CD8-positive, alpha-beta memory T cell (primary cell): ENCODE results near the gene PEAR1. TPM values are rescaled to one million over a fixed set of nuclear protein-coding genes. Genes with fewer than 3 reads are reported as not detected.
A peak's percentile ranks its signal among the peaks of the same experiment; 100 is the strongest.

Source experiments
- CTCF ChIA-PET: fragments of 350-600 bp; sonication (Branson Sonifier 250); formaldehyde crosslinking; loops from one replicate; lab custom pipeline; 2021; ENCODE audit warnings: antibody characterized with exemption; lab: Charles Lee
- POLR2A ChIA-PET: fragments of 350-600 bp; sonication (Branson Sonifier 250); formaldehyde crosslinking; loops from one replicate; lab custom pipeline; 2021; ENCODE audit warnings: antibody characterized with exemption; lab: Charles Lee
- DNase-seq, 5 donors: peaks; one replicate each; pipeline versions ENCODE4 v3.0.0 to v3.0.0-alpha.2; 2020 to 2022; ENCODE audit warnings: mixed read lengths in 1 of 5
- H3K27ac ChIP-seq: one replicate; pipeline ENCODE4 v1.7.0; 2013; ENCODE audit warnings: low read depth, mild to moderate bottlenecking, low read length, moderate library complexity
- H3K27me3 ChIP-seq: 2 replicates; pipeline ENCODE4 v1.7.0; 2013; ENCODE audit warnings: low read length, mild to moderate bottlenecking; ENCODE audit not compliant: insufficient read depth, poor library complexity, severe bottlenecking
- H3K36me3 ChIP-seq: 2 replicates; pipeline ENCODE4 v1.7.0; 2013; ENCODE audit warnings: mild to moderate bottlenecking, low read length, moderate library complexity; ENCODE audit not compliant: insufficient read depth
- H3K4me1 ChIP-seq: 2 replicates; pipeline ENCODE4 v1.7.0; 2013; ENCODE audit warnings: mild to moderate bottlenecking, low read length, moderate library complexity; ENCODE audit not compliant: insufficient read depth
- H3K4me3 ChIP-seq: 2 replicates; pipeline ENCODE4 v1.7.0; 2013; ENCODE audit warnings: mild to moderate bottlenecking, low read length
- H3K9me3 ChIP-seq: 2 replicates; pipeline ENCODE4 v1.7.0; 2013; ENCODE audit warnings: mild to moderate bottlenecking, low read length
- H3K27ac Mint-ChIP-seq, 8 donors: one replicate each; pipeline ENCODE4 v1.8.0; 2020 to 2021; ENCODE audit warnings: mixed read lengths in 8 of 8, mild to moderate bottlenecking in 6 of 8, inconsistent platforms in 3 of 8, moderate library complexity in 3 of 8
- H3K27me3 Mint-ChIP-seq, 2 donors: one replicate each; pipeline ENCODE4 v1.8.0; 2020 to 2021; ENCODE audit warnings: mixed read lengths in 2 of 2, mild to moderate bottlenecking in 1 of 2, moderate library complexity in 1 of 2
- H3K36me3 Mint-ChIP-seq, 3 donors: one replicate each; pipeline ENCODE4 v1.8.0; 2020 to 2021; ENCODE audit warnings: mixed read lengths in 3 of 3, inconsistent platforms in 1 of 3, mild to moderate bottlenecking in 1 of 3
- H3K4me1 Mint-ChIP-seq, 3 donors: one replicate each; pipeline ENCODE4 v1.8.0; 2020 to 2021; ENCODE audit warnings: mixed read lengths in 3 of 3, inconsistent platforms in 1 of 3, mild to moderate bottlenecking in 1 of 3
- H3K4me3 Mint-ChIP-seq, 7 donors: one replicate each; pipeline ENCODE4 v1.8.0; 2020 to 2021; ENCODE audit warnings: mixed read lengths in 7 of 7, mild to moderate bottlenecking in 6 of 7, moderate library complexity in 4 of 7, inconsistent platforms in 2 of 7
- H3K9me3 Mint-ChIP-seq, 5 donors: one replicate each; pipeline ENCODE4 v1.8.0; 2020 to 2022; ENCODE audit warnings: mixed read lengths in 5 of 5, mild to moderate bottlenecking in 3 of 5, moderate library complexity in 2 of 5, inconsistent platforms in 1 of 5
- polyA plus RNA-seq: library from polyadenylated mRNA; unstranded; fragments of 300-500 nt; fragmentation: Illumina TruSeq; gene quantifications from one replicate; pipeline ENCODE4 v1.2.3, GENCODE V29; 2021
- total RNA-seq, 2 experiments: library from RNA; stranded (reverse); gene quantifications; one replicate each; pipeline ENCODE4 v1.2.3, GENCODE V29; 2021

Gene PEAR1
- total and polyA plus RNA-seq, 3 experiments from 2014 or later: not detected

DNA sequence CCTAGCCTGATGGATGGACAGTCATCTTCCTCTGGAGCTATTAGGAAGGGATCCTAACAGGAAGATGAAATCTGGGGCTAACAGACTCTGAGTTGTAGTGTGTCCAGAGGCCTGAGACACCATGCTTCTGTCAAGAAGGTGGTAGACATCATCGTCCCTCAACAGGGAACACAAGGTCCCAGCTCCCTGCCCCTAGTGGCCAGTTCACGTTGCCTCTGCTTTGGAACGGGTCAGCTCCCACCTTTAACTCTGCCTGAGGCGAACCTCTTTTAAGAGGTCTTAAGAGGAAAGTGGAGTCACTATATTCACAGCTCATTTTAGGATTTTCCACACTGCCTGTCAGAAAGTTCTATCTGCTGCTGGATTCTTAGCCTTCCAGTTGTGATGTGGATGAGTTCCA lies 55.2 kb downstream of the PEAR1 start:
- H3K4me1 Mint-ChIP-seq: no peaks in the 10 kb centered on the region
- peaks cover 6% of the 10 kb centered on the region for H3K36me3 ChIP-seq
- ChIA-PET CTCF (no interaction called here), POLR2A (no interaction called here)
- H3K9me3 ChIP-seq: no peaks in the 10 kb centered on the region
- no peak overlapping the region for H3K27ac ChIP-seq
- no peak overlapping the region for H3K4me3 ChIP-seq
- no peaks in the 10 kb centered on the region for H3K27me3 ChIP-seq
- no peak for DNase-seq
- peaks cover 0 to 11% of the 10 kb centered on the region in 2 donors for H3K27me3 Mint-ChIP-seq
- no peaks in the 10 kb centered on the region for H3K9me3 Mint-ChIP-seq
- no peaks in the 10 kb centered on the region for H3K4me1 ChIP-seq
- no peak overlapping the region for H3K4me3 Mint-ChIP-seq
- H3K36me3 Mint-ChIP-seq: peaks cover 13 to 33% (median 13%) of the 10 kb centered on the region in 3 donors
- peak overlapping the region in 1 of 8 donors; percentile 59 for H3K27ac Mint-ChIP-seq

GRCh38 chr1:156949127-156949526 lies 55.6 kb downstream of the PEAR1 start:
- ChIA-PET CTCF (no interaction called here), POLR2A (no interaction called here)
- H3K27me3 ChIP-seq: no peaks in the 10 kb centered on the region
- H3K4me3 ChIP-seq: no peak overlapping the region
- Mint-ChIP-seq H3K9me3 (no peaks in the 10 kb centered on the region), H3K36me3 (peaks cover 13 to 33% (median 13%) of the 10 kb centered on the region in 3 donors), H3K27me3 (peaks cover 0 to 11% of the 10 kb centered on the region in 2 donors), H3K4me1 (no peaks in the 10 kb centered on the region), H3K27ac (no peak overlapping the region), H3K4me3 (no peak overlapping the region)
- peaks cover 6% of the 10 kb centered on the region for H3K36me3 ChIP-seq
- no peaks in the 10 kb centered on the region for H3K9me3 ChIP-seq
- no peaks in the 10 kb centered on the region for H3K4me1 ChIP-seq
- no peak for DNase-seq
- H3K27ac ChIP-seq: no peak overlapping the region

- Mint-ChIP-seq H3K36me3 (peaks cover 7 to 32% (median 8%) of the 10 kb centered on the region in 3 donors), H3K9me3 (no peaks in the 10 kb centered on the region), H3K4me3 (no peak overlapping the region), H3K27ac (peak overlapping the region in 1 of 8 donors; percentile 14), H3K4me1 (no peaks in the 10 kb centered on the region), H3K27me3 (peaks cover 0 to 8% of the 10 kb centered on the region in 2 donors)
- Histone ChIP-seq H3K4me3 (no peak overlapping the region), H3K36me3 (no peaks in the 10 kb centered on the region), H3K27me3 (no peaks in the 10 kb centered on the region), H3K9me3 (no peaks in the 10 kb centered on the region), H3K4me1 (no peaks in the 10 kb centered on the region), H3K27ac (no peak overlapping the region)
- DNase-seq: no peak
- ChIA-PET CTCF (no interaction called here), POLR2A (no interaction called here)
Measured at GRCh38 chr1:156951371-156951770, 57.9 kb downstream of the PEAR1 start.

- H3K9me3 Mint-ChIP-seq: no peaks in the 10 kb centered on the region
- no peak overlapping the region for H3K27ac Mint-ChIP-seq
- H3K4me1 ChIP-seq: no peaks in the 10 kb centered on the region
- no peak overlapping the region for H3K4me3 ChIP-seq
- H3K27me3 ChIP-seq: no peaks in the 10 kb centered on the region
- no peak for DNase-seq
- no peaks in the 10 kb centered on the region for H3K9me3 ChIP-seq
- H3K27me3 Mint-ChIP-seq: peaks cover 0 to 6% of the 10 kb centered on the region in 2 donors
- no peak overlapping the region for H3K4me3 Mint-ChIP-seq
- POLR2A ChIA-PET: no interaction called here
- H3K27ac ChIP-seq: no peak overlapping the region
- no peaks in the 10 kb centered on the region for H3K4me1 Mint-ChIP-seq
- H3K36me3 ChIP-seq: no peaks in the 10 kb centered on the region
- CTCF ChIA-PET: no interaction called here
- peaks cover 8 to 35% (median 10%) of the 10 kb centered on the region in 3 donors for H3K36me3 Mint-ChIP-seq
Measured at GRCh38 chr1:156953571-156953970, 60.1 kb downstream of the PEAR1 start.

DNA sequence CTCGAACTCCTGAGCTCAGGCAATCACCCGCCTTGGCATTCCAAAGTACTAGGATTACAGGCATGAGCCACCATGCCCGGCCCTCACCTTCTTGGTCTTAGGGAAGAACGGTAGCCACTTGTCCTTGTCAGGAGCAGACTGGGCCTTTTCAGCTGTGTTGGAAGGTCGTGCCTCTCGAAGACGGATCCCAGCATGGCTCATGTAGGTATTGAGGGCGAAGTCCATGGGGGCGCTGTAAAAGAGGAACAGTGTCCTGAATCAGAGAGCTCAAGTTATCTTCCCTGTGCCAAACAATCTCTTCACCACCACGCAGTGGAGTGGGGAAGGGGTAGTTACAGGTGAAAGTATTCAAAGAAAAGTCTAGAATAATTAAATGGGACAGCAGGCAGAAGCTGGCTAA lies 62.8 kb downstream of the PEAR1 start:
- Histone ChIP-seq H3K27me3 (no peaks in the 10 kb centered on the region), H3K9me3 (no peaks in the 10 kb centered on the region), H3K4me1 (peaks cover 4% of the 10 kb centered on the region), H3K36me3 (no peaks in the 10 kb centered on the region), H3K27ac (no peak overlapping the region), H3K4me3 (no peak overlapping the region)
- H3K4me3 Mint-ChIP-seq: no peak overlapping the region
- no peak overlapping the region for H3K27ac Mint-ChIP-seq
- ChIA-PET POLR2A (interaction anchor here (0.6 kb wide), 1 partner anchor 131 kb away, joined by 3 read pairs; no protein-coding TSS in a partner anchor), CTCF (interaction anchor here (0.9 kb wide), 1 partner anchor 14 kb away, joined by 3 read pairs; no protein-coding TSS in a partner anchor)
- no peaks in the 10 kb centered on the region for H3K9me3 Mint-ChIP-seq
- DNase-seq: no peak
- H3K36me3 Mint-ChIP-seq: peaks cover 4 to 39% (median 11%) of the 10 kb centered on the region in 3 donors
- H3K4me1 Mint-ChIP-seq: peaks cover 0 to under 1% (median 0%) of the 10 kb centered on the region in 3 donors
- H3K27me3 Mint-ChIP-seq: no peaks in the 10 kb centered on the region

- Histone ChIP-seq H3K4me3 (no peak overlapping the region), H3K27ac (no peak overlapping the region), H3K36me3 (no peaks in the 10 kb centered on the region), H3K4me1 (peaks cover 17% of the 10 kb centered on the region), H3K9me3 (no peaks in the 10 kb centered on the region), H3K27me3 (no peaks in the 10 kb centered on the region)
- no peak for DNase-seq
- H3K27me3 Mint-ChIP-seq: peaks cover 2 to 7% of the 10 kb centered on the region in 2 donors
- CTCF ChIA-PET: interaction anchor here (1.4 kb wide), 1 partner anchor 10 kb away, joined by 3 read pairs; no protein-coding TSS in a partner anchor
- H3K4me1 Mint-ChIP-seq: peaks cover 7 to 13% (median 9%) of the 10 kb centered on the region in 3 donors
- peaks cover 2 to 38% (median 10%) of the 10 kb centered on the region in 3 donors for H3K36me3 Mint-ChIP-seq
- no peaks in the 10 kb centered on the region for H3K9me3 Mint-ChIP-seq
- H3K27ac Mint-ChIP-seq: no peak overlapping the region
- no peak overlapping the region for H3K4me3 Mint-ChIP-seq
- POLR2A ChIA-PET: no interaction called here
Measured at GRCh38 chr1:156957634-156958033, 64.1 kb downstream of the PEAR1 start.

DNA sequence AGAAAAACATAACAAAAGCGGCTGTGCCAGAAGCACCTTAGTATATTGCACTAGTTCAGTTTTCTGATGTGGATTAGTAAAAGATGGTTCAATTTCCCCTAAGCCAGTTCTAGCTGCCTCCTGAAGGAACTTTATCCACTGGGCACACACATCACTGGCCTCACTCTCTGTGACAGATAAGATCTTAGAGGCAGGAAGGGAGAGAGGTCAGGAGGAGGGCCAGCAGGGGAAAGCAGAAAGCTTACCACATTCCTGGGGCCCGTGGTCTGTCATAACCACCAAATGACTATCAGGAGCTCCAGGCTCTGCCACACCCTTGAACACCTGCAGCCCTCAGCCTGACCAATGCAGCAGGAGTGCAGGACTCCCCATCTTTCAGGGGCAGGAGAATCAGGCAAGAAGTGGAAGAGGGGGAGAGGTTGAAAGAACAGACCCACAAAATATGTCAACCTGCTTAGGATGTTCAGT lies 64.8 kb downstream of the PEAR1 start:
- Histone ChIP-seq H3K9me3 (no peaks in the 10 kb centered on the region), H3K36me3 (no peaks in the 10 kb centered on the region), H3K4me3 (no peak overlapping the region), H3K27me3 (no peaks in the 10 kb centered on the region), H3K27ac (no peak overlapping the region), H3K4me1 (peaks cover 23% of the 10 kb centered on the region)
- peaks cover 2 to 38% (median 10%) of the 10 kb centered on the region in 3 donors for H3K36me3 Mint-ChIP-seq
- H3K27me3 Mint-ChIP-seq: peaks cover 2 to 7% of the 10 kb centered on the region in 2 donors
- peak overlapping the region in 1 of 8 donors; percentile 42 for H3K27ac Mint-ChIP-seq
- DNase-seq: no peak
- H3K4me3 Mint-ChIP-seq: no peak overlapping the region
- H3K4me1 Mint-ChIP-seq: peaks cover 12 to 18% (median 14%) of the 10 kb centered on the region in 3 donors
- H3K9me3 Mint-ChIP-seq: peaks cover 0 to 1% (median 0%) of the 10 kb centered on the region in 5 donors
- POLR2A ChIA-PET: no interaction called here
- CTCF ChIA-PET: interaction anchor here (1.4 kb wide), 1 partner anchor 9 kb away, joined by 3 read pairs; no protein-coding TSS in a partner anchor

DNA sequence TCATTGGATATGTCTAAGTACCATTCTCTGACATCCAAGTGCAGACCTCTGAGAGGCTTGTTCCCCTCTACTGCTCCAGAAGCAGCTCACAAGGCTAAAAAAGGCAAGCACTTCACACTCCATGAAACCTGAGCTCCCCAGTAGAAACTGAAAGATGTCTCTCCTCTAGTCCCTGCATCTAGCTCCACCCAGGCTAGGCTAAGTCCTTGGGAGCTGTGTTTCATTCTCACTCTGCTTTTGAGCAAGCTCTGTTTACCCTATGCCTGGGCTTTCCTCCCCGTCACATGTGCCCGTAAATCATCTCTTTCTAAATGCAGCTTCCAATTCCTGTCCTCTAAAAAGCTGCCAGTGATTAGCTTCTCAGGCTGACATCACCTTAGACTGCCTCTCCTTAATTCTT lies 65.9 kb downstream of the PEAR1 start:
- peaks cover 34% of the 10 kb centered on the region for H3K4me1 ChIP-seq
- H3K27me3 ChIP-seq: no peaks in the 10 kb centered on the region
- Mint-ChIP-seq H3K36me3 (peaks cover 2 to 37% (median 15%) of the 10 kb centered on the region in 3 donors), H3K9me3 (peaks cover 0 to 1% (median 0%) of the 10 kb centered on the region in 5 donors), H3K27me3 (peaks cover 2 to 7% of the 10 kb centered on the region in 2 donors), H3K27ac (no peak overlapping the region), H3K4me3 (no peak overlapping the region), H3K4me1 (peaks cover 23 to 29% (median 26%) of the 10 kb centered on the region in 3 donors)
- no peak for DNase-seq
- H3K36me3 ChIP-seq: no peaks in the 10 kb centered on the region
- no peaks in the 10 kb centered on the region for H3K9me3 ChIP-seq
- ChIA-PET CTCF (interaction anchor here (1.2 kb wide), 1 partner anchor 10 kb away, joined by 3 read pairs; no protein-coding TSS in a partner anchor), POLR2A (no interaction called here)
- H3K4me3 ChIP-seq: no peak overlapping the region
- H3K27ac ChIP-seq: no peak overlapping the region
